HEK293T (cell line): ENCODE measurements around the gene C11orf21.

Source experiments
- CTCF ChIA-PET: fragments of 350-600 bp; formaldehyde crosslinking; extraction: SDS; loops from one replicate; lab custom pipeline; 2021; ENCODE audit warnings: antibody characterized with exemption, inconsistent platforms; lab: Yijun Ruan, JAX
- POLR2A ChIA-PET: fragments of 350-600 bp; formaldehyde crosslinking; extraction: SDS; loops from one replicate; lab custom pipeline; 2020; ENCODE audit warnings: antibody characterized with exemption, inconsistent platforms; lab: Yijun Ruan, JAX
- DNase-seq: peaks from one replicate; pipeline ENCODE4 v3.0.0; 2012; ENCODE audit warnings: mixed read lengths; ENCODE audit errors: extremely low spot score
- ARNT ChIP-seq: fragments of 450-650 bp; IDR thresholded peaks from 2 replicates; pipeline ENCODE4 v1.6.1; 2017; ENCODE audit warnings: mild to moderate bottlenecking
- BHLHE40 ChIP-seq: fragments of 450-650 bp; IDR thresholded peaks from 2 replicates; pipeline ENCODE4 v1.6.1; 2016; ENCODE audit warnings: mild to moderate bottlenecking, moderate library complexity, borderline replicate concordance
- CTBP1 ChIP-seq: fragments of 450-650 bp; IDR thresholded peaks from 2 replicates; pipeline ENCODE4 v1.6.1; 2016; ENCODE audit warnings: borderline replicate concordance
- ELF4 ChIP-seq: fragments of 450-650 bp; IDR thresholded peaks from 2 replicates; pipeline ENCODE4 v1.6.1; 2017; ENCODE audit warnings: antibody characterized with exemption
- FOXA1 ChIP-seq: fragments of 450-650 bp; IDR thresholded peaks from 2 replicates; pipeline ENCODE4 v1.6.1; 2016; ENCODE audit warnings: mild to moderate bottlenecking
- FOXK2 ChIP-seq: fragments of 450-650 bp; IDR thresholded peaks from 2 replicates; pipeline ENCODE4 v1.6.1; 2016; ENCODE audit warnings: mild to moderate bottlenecking
- FOXM1 ChIP-seq: fragments of 450-650 bp; IDR thresholded peaks from 2 replicates; pipeline ENCODE4 v1.6.1; 2017; ENCODE audit warnings: mild to moderate bottlenecking, borderline replicate concordance
- HDGF ChIP-seq: fragments of 450-650 bp; IDR thresholded peaks from 2 replicates; pipeline ENCODE4 v1.6.1; 2017; ENCODE audit warnings: antibody characterized with exemption, borderline replicate concordance
- L3MBTL2 ChIP-seq: fragments of 450-650 bp; conservative IDR thresholded peaks from 2 replicates; pipeline ENCODE4 v1.6.1; 2016; ENCODE audit warnings: mild to moderate bottlenecking
- LEF1 ChIP-seq: fragments of 450-650 bp; IDR thresholded peaks from 2 replicates; pipeline ENCODE4 v1.6.1; 2017; ENCODE audit warnings: mild to moderate bottlenecking, borderline replicate concordance
- NFRKB ChIP-seq: fragments of 450-650 bp; IDR thresholded peaks from 2 replicates; pipeline ENCODE4 v1.6.1; 2016; ENCODE audit warnings: mild to moderate bottlenecking, moderate library complexity
- PKNOX1 ChIP-seq: fragments of 450-650 bp; IDR thresholded peaks from 2 replicates; pipeline ENCODE4 v1.6.1; 2016
- SP1 ChIP-seq: fragments of 450-650 bp; IDR thresholded peaks from 2 replicates; pipeline ENCODE4 v1.6.1; 2017
- SUZ12 ChIP-seq: fragments of 450-650 bp; IDR thresholded peaks from 2 replicates; pipeline ENCODE4 v1.6.1; 2016; ENCODE audit warnings: mild to moderate bottlenecking
- TARDBP ChIP-seq: fragments of 450-650 bp; IDR thresholded peaks from 2 replicates; pipeline ENCODE4 v1.6.1; 2016
- ZNF384 ChIP-seq: fragments of 450-650 bp; IDR thresholded peaks from 2 replicates; pipeline ENCODE4 v1.6.1; 2016

The C11orf21 gene

GRCh38 chr11:2300936-2301630, 635 bp downstream of the C11orf21 start:
- POLR2A ChIA-PET, result no interaction called here
- DNase-seq, result no peak

GRCh38 chr11:2300290-2300935, 1.3 kb downstream of the C11orf21 start:
- no peak for DNase-seq
- ChIA-PET CTCF (interaction anchor here (1.8 kb wide), 1 partner anchor 101 kb away, joined by 7 read pairs; no protein-coding TSS in a partner anchor), POLR2A (no interaction called here)
- TF ChIP-seq HDGF (no peak), CTBP1 (no peak), SP1 (no peak), ZNF384 (no peak), BHLHE40 (no peak), FOXA1 (no peak), TARDBP (no peak), NFRKB (no peak), FOXM1 (no peak), L3MBTL2 (no peak), ELF4 (no peak), SUZ12 (no peak), PKNOX1 (no peak), FOXK2 (no peak)

More at GRCh38 chr11:2300936-2301630, 635 bp downstream of the C11orf21 start:
- CTCF ChIA-PET, result interaction anchor here (1.9 kb wide), 1 partner anchor 119 kb away, joined by 10 read pairs; no protein-coding TSS in a partner anchor
- TF ChIP-seq FOXA1 (no peak), ARNT (no peak), CTBP1 (no peak), FOXK2 (no peak), L3MBTL2 (no peak), ZNF384 (no peak), BHLHE40 (no peak), LEF1 (no peak), SUZ12 (no peak), NFRKB (no peak), HDGF (no peak)

- POLR2A ChIA-PET, result no interaction called here
- TF ChIP-seq LEF1 (no peak), FOXA1 (no peak)
- CTCF ChIA-PET, result interaction anchor here (1.2 to 1.8 kb wide), 3 partner anchors 100 to 136 kb away, joined by 3 to 7 read pairs (median 6); no protein-coding TSS in a partner anchor
- no peak for DNase-seq
These were observed 1.9 kb downstream of the C11orf21 start for GRCh38 chr11:2299773-2300172.

GRCh38 chr11:2298795-2299761, 2.6 kb downstream of the C11orf21 start:
- DNase-seq, result peak; percentile 35
- POLR2A ChIA-PET, result no interaction called here
- no peak for TF ChIP-seq SUZ12
- TF ChIP-seq ARNT, result no peak
- no peak for TF ChIP-seq ELF4
- TF ChIP-seq TARDBP, result no peak
- no peak for TF ChIP-seq FOXM1
- no peak for TF ChIP-seq FOXA1
- no peak for TF ChIP-seq CTBP1
- no peak for TF ChIP-seq NFRKB
- TF ChIP-seq L3MBTL2, result no peak
- TF ChIP-seq SP1, result no peak
- CTCF ChIA-PET, result interaction anchor here (1.2 to 1.8 kb wide), 3 partner anchors 99 to 135 kb away, joined by 3 to 7 read pairs (median 6); no protein-coding TSS in a partner anchor

- no peak for DNase-seq
- TF ChIP-seq CTBP1 (no peak), SUZ12 (no peak), FOXK2 (no peak)
- ChIA-PET POLR2A (no interaction called here), CTCF (interaction anchor here (1.4 to 1.8 kb wide), 2 partner anchors 99 to 135 kb away, joined by 6 to 7 read pairs; no protein-coding TSS in a partner anchor)
These were observed 3.5 kb downstream of the C11orf21 start for GRCh38 chr11:2298131-2298794.

- TF ChIP-seq HDGF, result no peak
- no peak for TF ChIP-seq ARNT
- TF ChIP-seq FOXA1, result no peak
- TF ChIP-seq BHLHE40, result no peak
- no peak for TF ChIP-seq CTBP1
- TF ChIP-seq FOXK2, result no peak
- no peak for TF ChIP-seq ZNF384
- TF ChIP-seq PKNOX1, result no peak
- no peak for TF ChIP-seq ELF4
- no peak for TF ChIP-seq TARDBP
- no peak for TF ChIP-seq SUZ12
- TF ChIP-seq NFRKB, result no peak
- TF ChIP-seq SP1, result no peak
- no peak for TF ChIP-seq FOXM1
- no peak for TF ChIP-seq L3MBTL2
- no peak for TF ChIP-seq LEF1
These were observed 4.1 kb downstream of the C11orf21 start for GRCh38 chr11:2297623-2298030.

More at GRCh38 chr11:2297623-2298030, 4.1 kb downstream of the C11orf21 start:
- POLR2A ChIA-PET, result no interaction called here
- CTCF ChIA-PET, result no interaction called here
- DNase-seq, result no peak
